ENCODE results near the gene CCDC6. TPM values are rescaled to one million over a fixed set of nuclear protein-coding genes. Genes with fewer than 3 reads are reported as not detected.

The CCDC6 gene
- total and polyA plus RNA-seq, 2 of the 8 experiments (the other 6 are each of a cell fraction or from before 2014, with no cell fraction given) = 42.2 to 74.4 TPM

GRCh38 chr10:59877191-59877671 is 29.1 kb downstream of the CCDC6 start (continued):
- TF ChIP-seq RFX5 (IDR thresholded peaks at IDR 0.05; ENCODE audit: borderline replicate concordance, low read depth, low read length) = no peak

Measured in H1 (cell line).